Keratinocyte (primary cell): ENCODE measurements around the gene TNFSF8. TPM values are rescaled to one million over a fixed set of nuclear protein-coding genes. Genes with fewer than 3 reads are reported as not detected.

Source experiments
- DNase-seq: peaks from one replicate; pipeline ENCODE4 v3.0.0-alpha.2; 2011; ENCODE audit warnings: low read depth, missing footprints, low spot score
- FAIRE-seq: peaks from 2 replicates; lab custom pipeline; 2011; peaks lifted over from hg19 to GRCh38; lab: Jason Lieb, UNC
- H2AFZ ChIP-seq: 2 replicates; pipeline ENCODE4 v1.6.0; 2012; ENCODE audit warnings: low read length, control low read depth, inconsistent platforms; ENCODE audit not compliant: control insufficient read depth
- H3K27ac ChIP-seq: 2 replicates; pipeline ENCODE4 v1.5.1; 2011; ENCODE audit warnings: low read length; ENCODE audit not compliant: control insufficient read depth, insufficient read depth
- H3K27me3 ChIP-seq: 3 replicates; pipeline ENCODE4 v1.6.0; 2011; ENCODE audit warnings: low read length; ENCODE audit not compliant: control insufficient read depth, insufficient read depth; ENCODE audit errors: extremely low read depth
- H3K36me3 ChIP-seq, 2 experiments: 2 replicates in 1 of 2; 3 replicates in 1 of 2; pipeline ENCODE4 v1.5.1; 2011; ENCODE audit warnings: low read length in 2 of 2, mild to moderate bottlenecking in 1 of 2; ENCODE audit not compliant: control insufficient read depth in 2 of 2, insufficient read depth in 2 of 2; ENCODE audit errors: extremely low read depth in 1 of 2
- H3K4me1 ChIP-seq: 3 replicates; pipeline ENCODE4 v1.5.1; 2011; ENCODE audit warnings: low read length; ENCODE audit not compliant: control insufficient read depth, insufficient read depth; ENCODE audit errors: extremely low read depth
- H3K4me2 ChIP-seq: 3 replicates; pipeline ENCODE4 v1.6.0; 2011; ENCODE audit warnings: low read depth, low read length; ENCODE audit not compliant: control insufficient read depth, insufficient read depth; ENCODE audit errors: extremely low read depth
- H3K4me3 ChIP-seq, 3 experiments: fragments of 200-600 bp in 1 of 3; sonication (generic) in 1 of 3; 2 replicates in 2 of 3; 3 replicates in 1 of 3; pipeline ENCODE4 v1.5.1; 2011 to 2016; ENCODE audit warnings: low read length in 3 of 3, mild to moderate bottlenecking in 3 of 3, control low read depth in 2 of 3, inconsistent platforms in 1 of 3, low read depth in 1 of 3, mixed read lengths in 1 of 3, mixed run types in 1 of 3, moderate library complexity in 1 of 3; ENCODE audit not compliant: control insufficient read depth in 2 of 3, insufficient read depth in 2 of 3; ENCODE audit errors: extremely low read depth in 1 of 3
- H3K79me2 ChIP-seq: 2 replicates; pipeline ENCODE4 v1.6.0; 2012; ENCODE audit warnings: low read length; ENCODE audit not compliant: control insufficient read depth, insufficient read depth
- H3K9ac ChIP-seq: 3 replicates; pipeline ENCODE4 v1.6.0; 2011; ENCODE audit warnings: low read length; ENCODE audit not compliant: control insufficient read depth, insufficient read depth; ENCODE audit errors: extremely low read depth
- H3K9me1 ChIP-seq: 3 replicates; pipeline ENCODE4 v1.6.0; 2011; ENCODE audit warnings: low read length; ENCODE audit not compliant: control insufficient read depth, insufficient read depth; ENCODE audit errors: extremely low read depth
- H3K9me3 ChIP-seq: 2 replicates; pipeline ENCODE4 v1.5.1; 2012; ENCODE audit warnings: low read depth, low read length; ENCODE audit not compliant: control insufficient read depth
- H4K20me1 ChIP-seq: 3 replicates; pipeline ENCODE4 v1.6.0; 2011; ENCODE audit warnings: low read length; ENCODE audit not compliant: control insufficient read depth, insufficient read depth; ENCODE audit errors: extremely low read depth
- CTCF ChIP-seq, 3 experiments: IDR thresholded peaks in 1 of 3; conservative IDR thresholded peaks in 1 of 3; optimal IDR thresholded peaks in 1 of 3; 2 replicates in 2 of 3; 3 replicates in 1 of 3; pipeline versions ENCODE3 to v1.5.1; 2011; ENCODE audit warnings: low read length in 3 of 3, mild to moderate bottlenecking in 3 of 3, moderate library complexity in 2 of 3, control low read depth in 1 of 3, inconsistent platforms in 1 of 3; ENCODE audit not compliant: insufficient read depth in 2 of 3; ENCODE audit errors: extremely low read depth in 1 of 3
- EZH2 ChIP-seq: IDR thresholded peaks from one replicate; pipeline ENCODE4 v1.6.1; 2012; ENCODE audit warnings: inconsistent platforms, mild to moderate bottlenecking, low read length, moderate library complexity
- dilution Hi-C: fragments of 300-500 bp; cut with MboI; formaldehyde crosslinking; loops from one replicate; pipeline ENCODE4 v1.7.0; 2020; ENCODE audit warnings: low sequenced_read_pairs; ENCODE audit not compliant: extremely low pct_ligation_motif_present
- polyA plus RNA-seq, 5 experiments: library from polyadenylated mRNA; depleted of rRNA in 3 of 5; stranded (reverse) in 3 of 5; stranded (forward) in 1 of 5; unstranded in 1 of 5; fragments of >200 nt; gene quantifications; 1 replicate in 1 of 5; 2 replicates in 3 of 5; 3 replicates in 1 of 5; pipeline versions ENCODE4 v1.2.1 to v1.2.3, GENCODE V29; 2011 to 2012; ENCODE audit warnings: missing spikeins in 2 of 5, low read depth in 1 of 5, low replicate concordance in 1 of 5

The TNFSF8 gene
- polyA plus RNA-seq, 1 donor (not counting 4 experiments of a cell fraction or from before 2014, with no cell fraction given), result not detected

DNA sequence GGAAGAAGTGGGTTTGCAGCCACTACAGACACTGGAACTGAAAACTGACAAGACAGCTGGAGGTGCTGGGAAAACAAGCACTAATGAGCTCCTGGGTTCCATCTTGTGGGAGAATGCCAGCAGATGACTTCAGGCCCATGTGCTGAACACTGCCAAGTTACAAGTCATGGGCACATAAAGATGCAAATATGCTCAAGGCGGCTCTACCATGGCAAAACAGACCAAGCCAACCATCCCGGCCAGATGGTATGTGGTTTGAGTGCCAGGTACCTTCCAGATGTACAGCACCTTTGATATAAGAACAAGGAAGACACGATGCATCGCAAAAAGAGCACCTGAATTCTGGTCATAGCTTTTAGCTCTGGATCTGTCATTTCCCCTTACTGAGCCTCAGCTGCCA, 19.9 kb downstream of the TNFSF8 start:
- no peak for TF ChIP-seq EZH2
- peak in 1 of 3 experiments; percentile 20 for TF ChIP-seq CTCF (optimal IDR thresholded peaks at IDR 0.05 in 1 of 3, IDR thresholded peaks at IDR 0.05 in 1 of 3, conservative IDR thresholded peaks at IDR 0.05 in 1 of 3; ENCODE audit: extremely low read depth in 1 of 3, insufficient read depth in 2 of 3, low read length in 3 of 3)
- H3K27me3 ChIP-seq, result peaks cover 2% of the 10 kb centered on the region
- H3K9me3 ChIP-seq, result no peaks in the 10 kb centered on the region
- H3K4me2 ChIP-seq, result no peak overlapping the region
- dilution Hi-C loops, result no loop called here
- H2AFZ ChIP-seq, result no peak overlapping the region
- H3K36me3 ChIP-seq, result no peaks in the 10 kb centered on the region
- no peak overlapping the region for H3K27ac ChIP-seq
- DNase-seq (no peak), FAIRE-seq (no peak)
- H3K9ac ChIP-seq, result no peak overlapping the region
- peaks cover 20% of the 10 kb centered on the region for H3K4me1 ChIP-seq
- no peak overlapping the region for H3K4me3 ChIP-seq
- no peaks in the 10 kb centered on the region for H3K9me1 ChIP-seq
- no peaks in the 10 kb centered on the region for H4K20me1 ChIP-seq
- H3K79me2 ChIP-seq, result no peaks in the 10 kb centered on the region

GRCh38 chr9:114909661-114910060, 20.7 kb downstream of the TNFSF8 start:
- Histone ChIP-seq H3K4me1 (peaks cover 20% of the 10 kb centered on the region), H3K9me3 (no peaks in the 10 kb centered on the region), H3K27ac (no peak overlapping the region), H3K4me3 (no peak overlapping the region), H3K4me2 (no peak overlapping the region), H2AFZ (no peak overlapping the region), H3K9me1 (no peaks in the 10 kb centered on the region), H3K9ac (no peak overlapping the region), H3K27me3 (peaks cover 2% of the 10 kb centered on the region), H3K79me2 (no peaks in the 10 kb centered on the region), H4K20me1 (no peaks in the 10 kb centered on the region), H3K36me3 (no peaks in the 10 kb centered on the region)
- dilution Hi-C loops, result no loop called here
- DNase-seq (no peak), FAIRE-seq (no peak)
- TF ChIP-seq EZH2, result no peak
- TF ChIP-seq CTCF (optimal IDR thresholded peaks at IDR 0.05 in 1 of 3, IDR thresholded peaks at IDR 0.05 in 1 of 3, conservative IDR thresholded peaks at IDR 0.05 in 1 of 3; ENCODE audit: extremely low read depth in 1 of 3, insufficient read depth in 2 of 3, low read length in 3 of 3), result no peak
